Right atrium auricular region (tissue), 2 donors: ENCODE data around the gene PTGDR2. TPM values are rescaled to one million over a fixed set of nuclear protein-coding genes. Genes with fewer than 3 reads are reported as not detected.
A peak's percentile ranks its signal among the peaks of the same experiment; 100 is the strongest.

Experiments used
- DNase-seq: peaks from one replicate; pipeline ENCODE4 v3.0.0-alpha.2; 2019; ENCODE audit warnings: low spot score
- H3K27ac ChIP-seq, 2 donors: fragments of 200-600 bp; sonication (generic); 1 replicate in 1 of 2; 2 replicates in 1 of 2; pipeline ENCODE4 v1.5.1; 2016 to 2019
- H3K27me3 ChIP-seq, 2 donors: fragments of 200-600 bp; sonication (generic); one replicate each; pipeline versions ENCODE4 v1.5.1 to v1.6.0; 2017 to 2019
- H3K36me3 ChIP-seq: fragments of 200-600 bp; sonication (generic); one replicate; pipeline ENCODE4 v1.5.1; 2016
- H3K4me1 ChIP-seq, 2 donors: fragments of 200-600 bp; sonication (generic); one replicate each; pipeline versions ENCODE4 v1.5.1 to v1.6.0; 2017 to 2019
- H3K4me3 ChIP-seq, 2 donors: fragments of 200-600 bp; sonication (generic); 1 replicate in 1 of 2; 2 replicates in 1 of 2; pipeline ENCODE4 v1.5.1; 2017 to 2019; ENCODE audit warnings: mild to moderate bottlenecking in 1 of 2, moderate library complexity in 1 of 2
- H3K9me3 ChIP-seq, 2 donors: fragments of 200-600 bp; sonication (generic); one replicate each; pipeline ENCODE4 v1.5.1; 2019
- total RNA-seq, 2 donors: library from RNA; depleted of rRNA; stranded (reverse); fragments of >200 nt; gene quantifications; one replicate each; pipeline ENCODE4 v1.1.0, GENCODE V29; 2016
- TF ChIP-seq, protein P1 (sequence below), 2 donors: fragments of 200-600 bp; sonication (generic); IDR thresholded peaks; one replicate each; pipeline ENCODE4 v1.5.1; 2019; ENCODE audit warnings: antibody characterized with exemption in 2 of 2

Gene PTGDR2
- total RNA-seq, 2 donors from 2014 or later, result 1.3 TPM; not detected in 1

DNA sequence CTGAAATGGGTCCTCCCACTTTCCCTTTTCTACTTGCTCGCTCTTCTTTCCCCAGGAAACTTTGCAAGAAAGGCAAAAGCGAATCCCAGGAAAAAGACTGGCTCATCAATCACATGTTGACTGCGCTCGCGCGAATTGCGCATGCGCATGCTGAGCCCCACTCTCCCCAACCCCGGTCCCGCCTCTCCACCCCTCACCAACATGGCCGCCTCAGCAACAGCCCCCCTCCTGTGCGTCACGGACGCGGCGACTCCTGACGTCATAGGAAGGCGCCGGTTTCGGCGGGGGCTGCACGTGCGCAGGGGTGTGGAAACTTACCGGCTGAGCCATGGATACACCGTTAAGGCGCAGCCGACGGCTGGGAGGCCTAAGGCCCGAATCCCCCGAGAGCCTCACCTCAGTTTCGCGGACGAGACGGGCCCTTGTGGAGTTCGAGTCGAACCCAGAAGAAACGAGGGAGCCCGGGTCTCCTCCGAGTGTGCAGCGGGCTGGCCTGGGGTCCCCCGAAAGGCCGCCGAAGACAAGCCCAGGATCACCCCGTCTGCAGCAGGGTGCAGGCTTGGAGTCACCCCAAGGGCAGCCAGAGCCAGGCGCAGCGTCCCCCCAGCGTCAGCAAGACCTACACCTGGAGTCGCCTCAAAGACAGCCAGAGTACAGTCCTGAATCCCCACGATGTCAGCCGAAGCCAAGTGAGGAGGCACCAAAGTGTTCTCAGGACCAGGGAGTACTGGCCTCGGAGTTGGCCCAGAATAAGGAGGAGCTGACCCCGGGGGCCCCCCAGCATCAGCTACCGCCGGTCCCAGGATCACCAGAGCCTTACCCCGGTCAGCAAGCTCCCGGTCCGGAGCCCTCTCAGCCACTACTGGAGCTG is 13.7 kb downstream of the PTGDR2 start, which contains the start of gene CCDC86:
TSS of gene CCDC86 (plus strand) at position 317 of the 871 bp plus-strand sequence. CDS start at position 329, 12 bp downstream.
- H3K4me1 ChIP-seq, result peaks cover 0 to 41% of the 10 kb centered on the region in 2 donors

DNA sequence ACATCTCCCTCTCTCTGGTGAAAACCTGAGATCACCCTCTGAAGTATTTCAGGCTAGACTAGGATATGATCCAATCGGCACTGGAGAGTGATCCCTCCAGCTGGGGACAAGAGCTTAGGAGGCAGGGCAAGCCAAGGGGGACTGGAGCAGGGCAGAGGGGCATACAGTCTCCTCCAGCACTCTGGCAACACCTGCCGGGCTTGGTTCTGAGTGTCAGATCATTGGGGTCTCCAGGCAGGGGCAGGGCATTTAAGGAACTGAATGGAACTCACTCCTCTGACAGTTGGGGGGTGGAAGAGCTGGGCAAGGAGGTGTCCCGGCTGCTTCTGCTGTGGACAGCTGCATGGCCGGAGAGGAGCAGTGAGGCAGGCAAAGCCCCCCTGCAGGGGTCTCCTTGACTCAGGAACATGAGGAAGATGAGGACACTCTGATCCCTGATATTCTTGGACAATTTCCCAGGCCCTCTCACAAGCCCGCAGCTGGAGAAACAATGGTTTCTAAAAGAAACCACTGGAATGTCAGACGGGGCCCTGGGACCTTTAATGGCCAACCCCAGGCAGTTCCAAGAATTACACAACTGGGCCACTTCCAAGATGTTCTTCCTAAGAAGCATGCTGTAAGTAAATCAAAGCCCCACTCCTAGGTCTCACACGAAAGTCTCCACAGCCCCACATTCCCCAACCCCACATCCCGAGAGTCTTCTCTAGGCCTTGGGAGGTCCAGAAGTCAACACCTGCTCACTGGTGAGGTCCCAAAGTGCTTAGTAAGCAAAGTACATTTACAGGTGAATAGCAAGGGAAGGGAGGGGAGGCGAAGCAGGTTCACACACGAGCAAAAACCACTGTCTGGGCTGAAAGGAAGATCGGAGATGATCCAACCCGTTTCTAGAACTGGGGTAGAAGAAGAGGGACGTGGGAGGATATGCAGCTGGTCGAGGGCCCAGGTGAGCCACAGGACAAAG is 15.0 kb downstream of the PTGDR2 start:
- Histone ChIP-seq H3K27ac (peak overlapping the region; percentile 77), H3K27me3 (no peaks in the 10 kb centered on the region), H3K4me3 (peak overlapping the region; percentile 55 to 85), H3K4me1 (peaks cover 0 to 41% of the 10 kb centered on the region in 2 donors), H3K36me3 (no peaks in the 10 kb centered on the region), H3K9me3 (no peaks in the 10 kb centered on the region)
- DNase-seq, result no peak
- TF ChIP-seq, protein P1, sequence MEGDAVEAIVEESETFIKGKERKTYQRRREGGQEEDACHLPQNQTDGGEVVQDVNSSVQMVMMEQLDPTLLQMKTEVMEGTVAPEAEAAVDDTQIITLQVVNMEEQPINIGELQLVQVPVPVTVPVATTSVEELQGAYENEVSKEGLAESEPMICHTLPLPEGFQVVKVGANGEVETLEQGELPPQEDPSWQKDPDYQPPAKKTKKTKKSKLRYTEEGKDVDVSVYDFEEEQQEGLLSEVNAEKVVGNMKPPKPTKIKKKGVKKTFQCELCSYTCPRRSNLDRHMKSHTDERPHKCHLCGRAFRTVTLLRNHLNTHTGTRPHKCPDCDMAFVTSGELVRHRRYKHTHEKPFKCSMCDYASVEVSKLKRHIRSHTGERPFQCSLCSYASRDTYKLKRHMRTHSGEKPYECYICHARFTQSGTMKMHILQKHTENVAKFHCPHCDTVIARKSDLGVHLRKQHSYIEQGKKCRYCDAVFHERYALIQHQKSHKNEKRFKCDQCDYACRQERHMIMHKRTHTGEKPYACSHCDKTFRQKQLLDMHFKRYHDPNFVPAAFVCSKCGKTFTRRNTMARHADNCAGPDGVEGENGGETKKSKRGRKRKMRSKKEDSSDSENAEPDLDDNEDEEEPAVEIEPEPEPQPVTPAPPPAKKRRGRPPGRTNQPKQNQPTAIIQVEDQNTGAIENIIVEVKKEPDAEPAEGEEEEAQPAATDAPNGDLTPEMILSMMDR (IDR thresholded peaks at IDR 0.05), result no peak

More for the DNA sequence above, 13.7 kb downstream of the PTGDR2 start, which contains the start of gene CCDC86:
- Histone ChIP-seq H3K27me3 (no peaks in the 10 kb centered on the region), H3K36me3 (no peaks in the 10 kb centered on the region), H3K4me3 (peak within 1 kb of the TSS; percentile 55 to 85), H3K27ac (peak within 1 kb of the TSS; percentile 77), H3K9me3 (no peaks in the 10 kb centered on the region)
- TF ChIP-seq, protein P1 (IDR thresholded peaks at IDR 0.05), result no peak
- peak; percentile 98 for DNase-seq

DNA sequence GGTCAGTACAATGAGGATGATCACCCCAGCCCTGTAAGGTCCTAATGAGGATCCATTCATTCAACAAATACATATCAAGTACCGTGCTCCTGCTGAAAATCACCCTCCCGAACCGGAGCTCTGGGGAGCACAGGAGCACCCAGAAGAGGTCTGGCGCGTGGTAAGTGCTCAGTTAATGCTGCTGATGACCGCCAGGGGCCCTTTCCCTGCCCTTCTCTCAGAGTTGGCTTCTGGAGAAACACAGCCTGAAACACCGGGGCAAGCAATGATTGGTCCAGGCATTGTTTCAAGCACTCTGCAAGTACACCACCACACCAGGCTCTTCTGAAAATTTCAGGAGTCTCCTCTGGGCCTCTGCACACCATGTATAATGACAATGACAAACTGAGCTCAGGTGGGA is 17.6 kb downstream of the PTGDR2 start:
- no peak overlapping the region for H3K27ac ChIP-seq
- H3K27me3 ChIP-seq, result no peaks in the 10 kb centered on the region
- peaks cover 0 to 20% of the 10 kb centered on the region in 2 donors for H3K4me1 ChIP-seq
- H3K36me3 ChIP-seq, result no peaks in the 10 kb centered on the region
- no peak for DNase-seq
- H3K4me3 ChIP-seq, result no peak overlapping the region
- TF ChIP-seq, protein P1 (IDR thresholded peaks at IDR 0.05), result no peak
- no peaks in the 10 kb centered on the region for H3K9me3 ChIP-seq

DNA sequence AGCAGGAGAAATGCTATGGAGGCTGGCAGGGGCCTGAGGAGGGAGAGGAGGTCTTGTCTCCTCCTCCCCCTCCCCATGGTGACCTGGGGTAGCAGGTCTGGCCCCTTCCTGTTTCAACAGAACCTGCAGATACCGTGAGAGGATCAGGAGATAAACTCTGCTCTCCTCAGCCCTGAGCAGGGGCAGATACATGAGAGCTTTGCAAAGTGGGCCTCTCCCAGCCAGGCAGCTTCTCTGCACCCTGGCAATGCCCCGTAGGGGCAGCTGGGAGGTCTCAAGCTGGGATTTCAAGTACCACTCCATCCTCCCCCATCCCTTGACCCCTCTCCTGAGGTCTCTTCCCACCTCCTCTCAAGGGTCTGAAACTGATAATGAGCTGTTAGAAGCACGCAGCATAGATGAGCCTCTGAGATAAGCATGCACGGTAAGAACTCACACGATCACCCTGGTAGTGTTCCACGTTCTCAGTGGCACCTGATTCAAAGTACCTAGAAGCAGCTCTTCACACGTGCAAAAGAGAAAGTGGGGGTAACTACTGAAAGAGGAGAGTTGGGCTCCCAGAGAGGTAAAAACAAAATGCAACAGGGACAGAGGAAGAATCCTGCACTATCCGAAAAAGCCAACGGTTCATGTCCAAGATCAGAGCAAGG is 18.8 kb downstream of the PTGDR2 start:
- Histone ChIP-seq H3K4me3 (no peak overlapping the region), H3K4me1 (peaks cover 0 to 13% of the 10 kb centered on the region in 2 donors), H3K9me3 (no peaks in the 10 kb centered on the region), H3K36me3 (no peaks in the 10 kb centered on the region), H3K27me3 (no peaks in the 10 kb centered on the region), H3K27ac (no peak overlapping the region)
- no peak for DNase-seq
- TF ChIP-seq, protein P1 (IDR thresholded peaks at IDR 0.05), result no peak

DNA sequence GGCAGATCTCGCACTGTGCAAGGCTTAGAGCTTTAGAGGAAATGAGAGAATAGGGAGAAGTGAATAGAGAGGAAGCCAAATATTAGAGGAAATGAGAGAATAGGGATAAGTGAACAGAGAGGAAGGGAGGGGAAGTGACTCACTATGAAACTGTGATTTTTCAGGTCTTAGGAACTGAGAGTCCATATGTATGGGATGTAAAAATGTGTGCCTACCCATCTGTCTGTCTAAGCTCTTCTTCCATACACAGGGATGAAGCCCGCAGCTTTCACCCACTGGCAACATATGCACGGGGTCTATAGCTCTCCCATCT is 20.3 kb downstream of the PTGDR2 start:
- Histone ChIP-seq H3K4me3 (no peak overlapping the region), H3K36me3 (no peaks in the 10 kb centered on the region), H3K27me3 (no peaks in the 10 kb centered on the region), H3K4me1 (peaks cover 0 to 9% of the 10 kb centered on the region in 2 donors), H3K9me3 (no peaks in the 10 kb centered on the region), H3K27ac (no peak overlapping the region)
- DNase-seq, result no peak
- TF ChIP-seq, protein P1 (IDR thresholded peaks at IDR 0.05), result no peak
